Hepatocyte (in vitro differentiated cells): Measurements from ENCODE around the gene SETD4.

Source experiments
- CTCF ChIP-seq: fragments of 200-600 bp; sonication (generic); IDR thresholded peaks from 2 replicates; pipeline ENCODE4 v1.5.1; 2016; ENCODE audit warnings: antibody characterized with exemption, mild to moderate bottlenecking; ENCODE audit not compliant: poor library complexity
- EZH2 ChIP-seq: fragments of 200-600 bp; sonication (generic); IDR thresholded peaks from 2 replicates; pipeline ENCODE4 v1.6.1; 2016; ENCODE audit warnings: antibody characterized with exemption, mild to moderate bottlenecking, borderline replicate concordance
- EZH2phosphoT487 ChIP-seq: fragments of 200-600 bp; sonication (generic); IDR thresholded peaks from one replicate; pipeline ENCODE4 v1.6.1; 2018; ENCODE audit warnings: antibody characterized with exemption, mild to moderate bottlenecking, low read depth, moderate library complexity; ENCODE audit not compliant: unreplicated experiment, severe bottlenecking

GRCh38 chr21:36080386-36080785, 20.1 kb upstream of the SETD4 start:
- TF ChIP-seq EZH2phosphoT487 (no peak), CTCF (no peak), EZH2 (no peak)
